H9 (cell line): ENCODE measurements around the gene DENND5B. TPM values are rescaled to one million over a fixed set of nuclear protein-coding genes. Genes with fewer than 3 reads are reported as not detected.
A peak's percentile ranks its signal among the peaks of the same experiment; 100 is the strongest.

Experiments used
- DNase-seq: peaks from one replicate; pipeline ENCODE4 v3.0.0-alpha.2; 2017
- H2AFZ ChIP-seq: one replicate; pipeline ENCODE4 v1.6.1; 2013; ENCODE audit warnings: mild to moderate bottlenecking, low read length, control low read depth, moderate library complexity
- H2AK5ac ChIP-seq: 2 replicates; pipeline ENCODE4 v1.6.1; 2013; ENCODE audit warnings: low read length, control low read depth, mixed read lengths; ENCODE audit not compliant: insufficient read length
- H2BK120ac ChIP-seq: one replicate; pipeline ENCODE4 v1.6.1; 2013; ENCODE audit warnings: low read depth, mild to moderate bottlenecking, low read length, control low read depth, inconsistent platforms; ENCODE audit not compliant: poor library complexity, severe bottlenecking
- H2BK12ac ChIP-seq: 2 replicates; pipeline ENCODE4 v1.6.1; 2013; ENCODE audit warnings: low read length, control low read depth, mixed read lengths, low read depth; ENCODE audit not compliant: insufficient read length
- H2BK15ac ChIP-seq: 2 replicates; pipeline ENCODE4 v1.6.1; 2013; ENCODE audit warnings: low read depth, low read length, control low read depth
- H2BK20ac ChIP-seq: one replicate; pipeline ENCODE4 v1.6.1; 2013; ENCODE audit warnings: low read depth, mild to moderate bottlenecking, low read length, control low read depth, inconsistent platforms; ENCODE audit not compliant: poor library complexity, severe bottlenecking
- H2BK5ac ChIP-seq: 2 replicates; pipeline ENCODE4 v1.6.1; 2013; ENCODE audit warnings: low read length, control low read depth, mixed read lengths; ENCODE audit not compliant: insufficient read length
- H3K14ac ChIP-seq: 2 replicates; pipeline ENCODE4 v1.6.1; 2013; ENCODE audit warnings: low read length, control low read depth; ENCODE audit not compliant: insufficient read depth
- H3K18ac ChIP-seq: 2 replicates; pipeline ENCODE4 v1.6.1; 2013; ENCODE audit warnings: low read depth, mild to moderate bottlenecking, mixed read lengths, low read length, control low read depth; ENCODE audit not compliant: insufficient read length
- H3K23ac ChIP-seq: 2 replicates; pipeline ENCODE4 v1.6.1; 2013; ENCODE audit warnings: low read length, control low read depth, mixed read lengths, low read depth; ENCODE audit not compliant: insufficient read length
- H3K23me2 ChIP-seq: 2 replicates; pipeline ENCODE4 v1.6.1; 2013; ENCODE audit warnings: low read depth, mild to moderate bottlenecking, mixed read lengths, low read length, control low read depth; ENCODE audit not compliant: insufficient read length, poor library complexity, severe bottlenecking
- H3K27ac ChIP-seq: 2 replicates; pipeline ENCODE4 v1.5.1; 2013; ENCODE audit warnings: low read length, control low read depth, mixed read lengths, low read depth; ENCODE audit not compliant: insufficient read length
- H3K27me3 ChIP-seq: 2 replicates; pipeline ENCODE4 v1.6.1; 2013; ENCODE audit warnings: low read length, control low read depth, inconsistent platforms; ENCODE audit not compliant: insufficient read depth
- H3K4ac ChIP-seq: 2 replicates; pipeline ENCODE4 v1.6.1; 2013; ENCODE audit warnings: low read depth, mild to moderate bottlenecking, control low read depth, inconsistent platforms, low read length, moderate library complexity
- H3K4me1 ChIP-seq: 2 replicates; pipeline ENCODE4 v1.6.1; 2013; ENCODE audit warnings: low read length, control low read depth, inconsistent platforms; ENCODE audit not compliant: insufficient read depth
- H3K4me2 ChIP-seq: 2 replicates; pipeline ENCODE4 v1.6.1; 2013; ENCODE audit warnings: low read length, control low read depth, mixed read lengths; ENCODE audit not compliant: insufficient read length, insufficient read depth
- H3K56ac ChIP-seq: 2 replicates; pipeline ENCODE4 v1.6.1; 2013; ENCODE audit warnings: low read depth, mild to moderate bottlenecking, mixed read lengths, low read length, control low read depth; ENCODE audit not compliant: insufficient read length
- H3K79me1 ChIP-seq: 2 replicates; pipeline ENCODE4 v1.6.1; 2013; ENCODE audit warnings: low read depth, mild to moderate bottlenecking, moderate library complexity, low read length, control low read depth, inconsistent platforms; ENCODE audit not compliant: insufficient read depth, poor library complexity, severe bottlenecking
- H3K79me2 ChIP-seq: 2 replicates; pipeline ENCODE4 v1.6.1; 2013; ENCODE audit warnings: low read length, control low read depth, inconsistent platforms; ENCODE audit not compliant: insufficient read depth
- H3K9ac ChIP-seq: 2 replicates; pipeline ENCODE4 v1.6.1; 2013; ENCODE audit warnings: low read length, control low read depth, mixed read lengths; ENCODE audit not compliant: insufficient read length; ENCODE audit errors: extremely low read depth
- H3K9me3 ChIP-seq: one replicate; pipeline ENCODE4 v1.6.1; 2013; ENCODE audit warnings: low read depth, low read length, inconsistent platforms; ENCODE audit not compliant: control insufficient read depth
- H3T11ph ChIP-seq: one replicate; pipeline ENCODE4 v1.6.1; 2013; ENCODE audit warnings: mild to moderate bottlenecking, low read length, control low read depth, inconsistent platforms
- H4K20me1 ChIP-seq: one replicate; pipeline ENCODE4 v1.6.1; 2013; ENCODE audit not compliant: control insufficient read depth, insufficient read length, insufficient read depth
- H4K5ac ChIP-seq: 2 replicates; pipeline ENCODE4 v1.6.1; 2013; ENCODE audit warnings: low read depth, mild to moderate bottlenecking, mixed read lengths, low read length, control low read depth; ENCODE audit not compliant: insufficient read length
- H4K8ac ChIP-seq: replicated peaks from 2 replicates; pipeline ENCODE4 v1.6.1; 2013; ENCODE audit warnings: low read length, control low read depth, mixed read lengths, low read depth; ENCODE audit not compliant: insufficient read length
- H4K91ac ChIP-seq: 2 replicates; pipeline ENCODE4 v1.6.1; 2013; ENCODE audit warnings: low read depth, mild to moderate bottlenecking, moderate library complexity, mixed read lengths, low read length, control low read depth; ENCODE audit not compliant: insufficient read length
- H3K27ac Mint-ChIP-seq, 3 experiments: 2 replicates in 2 of 3; 3 replicates in 1 of 3; pipeline ENCODE4 v1.8.0; 2020 to 2021; ENCODE audit warnings: mixed read lengths in 3 of 3, mild to moderate bottlenecking in 1 of 3, moderate library complexity in 1 of 3
- H3K27me3 Mint-ChIP-seq: 2 replicates; pipeline ENCODE4 v1.8.0; 2021; ENCODE audit warnings: low read depth, mild to moderate bottlenecking, moderate library complexity, mixed read lengths
- H3K36me3 Mint-ChIP-seq, 3 experiments: 2 replicates in 2 of 3; 3 replicates in 1 of 3; pipeline ENCODE4 v1.8.0; 2020 to 2021; ENCODE audit warnings: low read depth in 3 of 3, mixed read lengths in 3 of 3; ENCODE audit not compliant: insufficient read depth in 1 of 3
- H3K4me1 Mint-ChIP-seq, 2 experiments: 2 replicates each; pipeline ENCODE4 v1.8.0; 2020; ENCODE audit warnings: mixed read lengths in 2 of 2
- H3K4me3 Mint-ChIP-seq, 2 experiments: 2 replicates in 1 of 2; 3 replicates in 1 of 2; pipeline ENCODE4 v1.8.0; 2020 to 2021; ENCODE audit warnings: mild to moderate bottlenecking in 2 of 2, mixed read lengths in 2 of 2, moderate library complexity in 1 of 2
- H3K9me3 Mint-ChIP-seq, 2 experiments: 2 replicates in 1 of 2; 3 replicates in 1 of 2; pipeline ENCODE4 v1.8.0; 2020; ENCODE audit warnings: mild to moderate bottlenecking in 2 of 2, mixed read lengths in 2 of 2, moderate library complexity in 1 of 2
- CTCF ChIP-seq: fragments of 200-600 bp; sonication (generic); conservative IDR thresholded peaks from 3 replicates; pipeline ENCODE4 v1.8.0; 2021; ENCODE audit warnings: antibody characterized with exemption, mild to moderate bottlenecking
- WGBS: extraction: QIAGEN DNeasy Blood & Tissue Kit; methylation state at CpG from one replicate; pipeline ENCODE4 v1.1.7; 2013; ENCODE audit warnings: missing lambda C conversion rate, low lambda C conversion rate, mixed read lengths; ENCODE audit not compliant: insufficient read length; ENCODE audit errors: extremely low coverage; 5-methylcytosine and 5-hydroxymethylcytosine counted together
- total RNA-seq: library from RNA; stranded (reverse); gene quantifications from 2 replicates; pipeline ENCODE4 v1.2.1, GENCODE V29; 2021

Gene DENND5B
- total RNA-seq, 1 experiment from 2014 or later = 13.4 TPM

GRCh38 chr12:31369712-31370521 is 221.0 kb downstream of the DENND5B start:
- no peak overlapping the region for H2BK20ac ChIP-seq
- peak overlapping the region; percentile 100 for H3K27ac ChIP-seq
- no peak overlapping the region for H2BK15ac ChIP-seq
- no peak overlapping the region for H3K56ac ChIP-seq
- H2AK5ac ChIP-seq = peak overlapping the region; percentile 3
- no CpG with 5 or more reads among the region's 21 CpGs for WGBS
- peak overlapping the region; percentile 88 for H3K18ac ChIP-seq
- no peak for TF ChIP-seq CTCF
- peaks cover 4% of the 10 kb centered on the region for H3K23me2 ChIP-seq
- peak overlapping the region; percentile 54 to 80 for H3K4me3 Mint-ChIP-seq
- H4K91ac ChIP-seq = peak overlapping the region; percentile 45
- H3K23ac ChIP-seq = no peak overlapping the region
- no peaks in the 10 kb centered on the region for H3K27me3 ChIP-seq
- DNase-seq = peak; percentile 76
- no peaks in the 10 kb centered on the region for H3K9me3 Mint-ChIP-seq
- H3K4me2 ChIP-seq = peak overlapping the region; percentile 83
- H4K5ac ChIP-seq = peak overlapping the region; percentile 85
- H4K20me1 ChIP-seq = no peaks in the 10 kb centered on the region
- H3K9me3 ChIP-seq = no peaks in the 10 kb centered on the region
- H4K8ac ChIP-seq = no peak overlapping the region
- H2BK5ac ChIP-seq = peak overlapping the region; percentile 70
- no peaks in the 10 kb centered on the region for H3K79me2 ChIP-seq
- peak overlapping the region; percentile 99 to 100 (median 99) for H3K27ac Mint-ChIP-seq
- H3K36me3 Mint-ChIP-seq = peaks cover 0 to 3% (median 0%) of the 10 kb centered on the region in 3 experiments; a peak in 1 of 7 replicates
- no peaks in the 10 kb centered on the region for H3K27me3 Mint-ChIP-seq
- H3T11ph ChIP-seq = no peak overlapping the region
- no peak overlapping the region for H2AFZ ChIP-seq
- H3K4ac ChIP-seq = peak overlapping the region; percentile 14
- peak overlapping the region; percentile 65; the same call in 1 of the 2 replicates for H3K14ac ChIP-seq
- peak overlapping the region; percentile 63 for H2BK120ac ChIP-seq
- H3K4me1 Mint-ChIP-seq = peaks cover 35 to 43% of the 10 kb centered on the region in 2 experiments
- no peaks in the 10 kb centered on the region for H3K79me1 ChIP-seq
- peak overlapping the region; percentile 68 for H2BK12ac ChIP-seq
- H3K4me1 ChIP-seq = peaks cover 9% of the 10 kb centered on the region; the same call in 1 of the 2 replicates
- peak overlapping the region; percentile 64 for H3K9ac ChIP-seq
